ENCODE results near the gene DNAL4.
A peak's percentile ranks its signal among the peaks of the same experiment; 100 is the strongest.

DNAL4 gene

GRCh38 chr22:38793721-38794466 is at the start of gene DNAL4:
TSS of gene DNAL4 (minus strand) at chr22:38794143. CDS start at chr22:38782731, 11,412 bp downstream.
- DNase-seq: peak; percentile 96 to 98

- no peak for DNase-seq
These were observed 49.3 kb upstream of the DNAL4 start for GRCh38 chr22:38843201-38843656.

- DNase-seq: no peak
These were observed 48.7 kb upstream of the DNAL4 start for GRCh38 chr22:38842512-38843200.

GRCh38 chr22:38841635-38842034 is 47.7 kb upstream of the DNAL4 start:
- no peak for DNase-seq

- no peak for DNase-seq
These were observed 47.3 kb upstream of the DNAL4 start for GRCh38 chr22:38841211-38841610.

- no peak for DNase-seq
These were observed 46.2 kb upstream of the DNAL4 start for GRCh38 chr22:38840129-38840528.

GRCh38 chr22:38839686-38840085 is 45.7 kb upstream of the DNAL4 start:
- DNase-seq: no peak

- DNase-seq: no peak
These were observed 43.5 kb upstream of the DNAL4 start for GRCh38 chr22:38837414-38837928.

- no peak for DNase-seq
These were observed 42.0 kb upstream of the DNAL4 start for GRCh38 chr22:38835888-38836301.

- DNase-seq: no peak
These were observed 41.0 kb upstream of the DNAL4 start for GRCh38 chr22:38834991-38835390.

GRCh38 chr22:38834215-38834953 is 40.4 kb upstream of the DNAL4 start:
- DNase-seq: no peak

- no peak for DNase-seq
These were observed 39.1 kb upstream of the DNAL4 start for GRCh38 chr22:38833061-38833460.

GRCh38 chr22:38832005-38832978 is 38.3 kb upstream of the DNAL4 start:
- no peak for DNase-seq

GRCh38 chr22:38831166-38831945 is 37.4 kb upstream of the DNAL4 start:
- DNase-seq: no peak

GRCh38 chr22:38830845-38831108 is 36.8 kb upstream of the DNAL4 start:
- no peak for DNase-seq

- DNase-seq: no peak
These were observed 36.3 kb upstream of the DNAL4 start for GRCh38 chr22:38830026-38830844.

GRCh38 chr22:38829485-38829884 is 35.5 kb upstream of the DNAL4 start:
- no peak for DNase-seq

- no peak for DNase-seq
These were observed 34.8 kb upstream of the DNAL4 start for GRCh38 chr22:38828616-38829205.

- no peak for DNase-seq
These were observed 34.2 kb upstream of the DNAL4 start for GRCh38 chr22:38828191-38828590.

GRCh38 chr22:38827510-38827909 is 33.6 kb upstream of the DNAL4 start:
- DNase-seq: no peak

Measured in cerebellar nuclear complex (tissue), 1 donor.